ENCODE results near the gene AHCYL2.
"Not testable (repeated sequence)": the region's sequence is repeated elsewhere in the genome, so short reads cannot be mapped to it uniquely, and the experiment has no call there.

AHCYL2 gene

GRCh38 chr7:129354428-129355157 is 129.8 kb downstream of the AHCYL2 start:
- no peak for DNase-seq

GRCh38 chr7:129356176-129356575 is 131.3 kb downstream of the AHCYL2 start:
- DNase-seq: peak; percentile 31 to 38

- DNase-seq: no peak
Observed at GRCh38 chr7:129359176-129359575, 134.3 kb downstream of the AHCYL2 start.

GRCh38 chr7:129359638-129360037 is 134.8 kb downstream of the AHCYL2 start:
- no peak for DNase-seq

GRCh38 chr7:129361771-129362170 is 136.9 kb downstream of the AHCYL2 start:
- DNase-seq: no peak

- DNase-seq: no peak
Observed at GRCh38 chr7:129362496-129362895, 137.7 kb downstream of the AHCYL2 start.

GRCh38 chr7:129367349-129367699 is 142.5 kb downstream of the AHCYL2 start:
- no peak for DNase-seq

- DNase-seq: peak; percentile 55 to 65
Observed at GRCh38 chr7:129367700-129368388, 143.0 kb downstream of the AHCYL2 start.

- no peak for DNase-seq
Observed at GRCh38 chr7:129368389-129368986, 143.7 kb downstream of the AHCYL2 start.

- DNase-seq: not testable (repeated sequence)
Observed at GRCh38 chr7:129369447-129369846, 144.6 kb downstream of the AHCYL2 start.

- peak; percentile 17 to 24 for DNase-seq
Observed at GRCh38 chr7:129370812-129371211, 146.0 kb downstream of the AHCYL2 start.

- peak in 1 of 2 experiments; percentile 5 for DNase-seq
Observed at GRCh38 chr7:129371487-129371886, 146.7 kb downstream of the AHCYL2 start.

- no peak for DNase-seq
Observed at GRCh38 chr7:129373651-129374428, 149.0 kb downstream of the AHCYL2 start.

- no peak for DNase-seq
Observed at GRCh38 chr7:129375141-129375938, 150.5 kb downstream of the AHCYL2 start.

- peak; percentile 34 to 37 for DNase-seq
Observed at GRCh38 chr7:129376076-129376777, 151.4 kb downstream of the AHCYL2 start.

- peak; percentile 64 to 73 for DNase-seq
Observed at GRCh38 chr7:129376778-129377700, 152.2 kb downstream of the AHCYL2 start.

GRCh38 chr7:129381710-129382484 is 157.1 kb downstream of the AHCYL2 start:
- no peak for DNase-seq

- no peak for DNase-seq
Observed at GRCh38 chr7:129383542-129384132, 158.8 kb downstream of the AHCYL2 start.

- no peak for DNase-seq
Observed at GRCh38 chr7:129385116-129385515, 160.3 kb downstream of the AHCYL2 start.

Data from Kasumi-1 (cell line).